GM04503 (cell line): ENCODE results near the gene GALNTL6.
"Not testable (repeated sequence)": the region's sequence is repeated elsewhere in the genome, so short reads cannot be mapped to it uniquely, and the experiment has no call there.

Source experiments
- DNase-seq: peaks from one replicate; pipeline ENCODE4 v3.0.0-alpha.2; 2012; ENCODE audit warnings: low read depth

Gene GALNTL6

GRCh38 chr4:172390331-172390730 lies 577.1 kb downstream of the GALNTL6 start:
- no peak for DNase-seq

GRCh38 chr4:172392741-172393140 lies 579.5 kb downstream of the GALNTL6 start:
- DNase-seq, result no peak

- no peak for DNase-seq
Measured at GRCh38 chr4:172393220-172393619, 580.0 kb downstream of the GALNTL6 start.

- no peak for DNase-seq
Measured at GRCh38 chr4:172404676-172405075, 591.5 kb downstream of the GALNTL6 start.

- no peak for DNase-seq
Measured at GRCh38 chr4:172410363-172410762, 597.2 kb downstream of the GALNTL6 start.

GRCh38 chr4:172411149-172411548 lies 597.9 kb downstream of the GALNTL6 start:
- no peak for DNase-seq

- no peak for DNase-seq
Measured at GRCh38 chr4:172412851-172413580, 599.8 kb downstream of the GALNTL6 start.

GRCh38 chr4:172428979-172429378 lies 615.8 kb downstream of the GALNTL6 start:
- not testable (repeated sequence) for DNase-seq

- DNase-seq, result no peak
Measured at GRCh38 chr4:172480471-172480870, 667.3 kb downstream of the GALNTL6 start.

- no peak for DNase-seq
Measured at GRCh38 chr4:172481802-172482508, 668.8 kb downstream of the GALNTL6 start.

- DNase-seq, result no peak
Measured at GRCh38 chr4:172485007-172485406, 671.8 kb downstream of the GALNTL6 start.

GRCh38 chr4:172486531-172486930 lies 673.3 kb downstream of the GALNTL6 start:
- no peak for DNase-seq

- no peak for DNase-seq
Measured at GRCh38 chr4:172489861-172490260, 676.7 kb downstream of the GALNTL6 start.

GRCh38 chr4:172495769-172496168 lies 682.6 kb downstream of the GALNTL6 start:
- DNase-seq, result no peak

GRCh38 chr4:172497321-172497720 lies 684.1 kb downstream of the GALNTL6 start:
- DNase-seq, result no peak

- DNase-seq, result no peak
Measured at GRCh38 chr4:172514011-172514410, 700.8 kb downstream of the GALNTL6 start.

GRCh38 chr4:172514801-172515200 lies 701.6 kb downstream of the GALNTL6 start:
- no peak for DNase-seq

GRCh38 chr4:172515266-172515879 lies 702.2 kb downstream of the GALNTL6 start:
- DNase-seq, result no peak

GRCh38 chr4:172517391-172517790 lies 704.2 kb downstream of the GALNTL6 start:
- DNase-seq, result no peak

GRCh38 chr4:172521248-172521647 lies 708.0 kb downstream of the GALNTL6 start:
- no peak for DNase-seq

- DNase-seq, result no peak
Measured at GRCh38 chr4:172521680-172522079, 708.5 kb downstream of the GALNTL6 start.

- DNase-seq, result no peak
Measured at GRCh38 chr4:172543249-172543648, 730.0 kb downstream of the GALNTL6 start.

- DNase-seq, result no peak
Measured at GRCh38 chr4:172546782-172547181, 733.6 kb downstream of the GALNTL6 start.
